Fibroblast of peridontal ligament (primary cell): ENCODE results near the gene CCDC142.
"Not testable (repeated sequence)": the region's sequence is repeated elsewhere in the genome, so short reads cannot be mapped to it uniquely, and the experiment has no call there.

Source experiments
- DNase-seq: peaks from one replicate; pipeline ENCODE4 v3.0.0-alpha.2; 2010; ENCODE audit errors: extremely low read depth

CCDC142 gene

DNA sequence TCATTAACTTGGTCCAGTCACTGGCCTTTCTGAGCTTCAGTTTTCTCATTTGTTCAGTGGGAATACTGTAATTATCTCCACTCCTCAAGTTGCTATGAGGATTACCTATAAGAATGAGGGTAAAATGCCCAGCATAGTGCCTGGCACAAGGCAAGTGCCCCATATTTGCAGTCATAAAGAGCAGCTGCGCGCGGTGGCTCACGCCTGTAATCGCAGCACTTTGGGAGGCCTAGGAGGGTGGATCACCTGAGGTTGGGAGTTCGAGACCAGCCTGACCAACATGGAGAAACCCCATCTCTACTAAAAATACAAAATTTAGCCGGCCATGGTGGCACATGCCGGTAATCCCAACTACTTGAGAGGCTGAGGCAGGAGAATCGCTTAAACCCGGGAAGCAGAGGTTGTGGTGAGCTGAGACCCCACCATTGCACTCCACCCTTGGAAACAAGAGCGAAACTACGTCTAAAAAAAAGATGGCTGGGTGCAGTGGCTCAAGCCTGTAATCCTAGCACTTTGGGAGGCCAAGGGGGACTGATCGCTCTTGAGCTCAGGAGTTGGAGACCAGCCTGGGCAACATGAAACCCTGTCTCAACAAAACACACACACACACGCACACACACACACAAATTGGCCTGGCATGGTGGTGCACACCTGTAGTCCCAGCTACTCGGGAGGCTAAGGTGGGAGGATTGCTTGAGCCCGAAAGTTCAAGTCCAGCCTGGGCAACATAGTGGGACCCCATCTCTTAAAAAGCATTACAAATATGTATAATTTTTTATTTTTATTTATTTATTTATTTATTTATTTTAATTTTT lies 40.1 kb downstream of the CCDC142 start:
- not testable (repeated sequence) for DNase-seq

DNA sequence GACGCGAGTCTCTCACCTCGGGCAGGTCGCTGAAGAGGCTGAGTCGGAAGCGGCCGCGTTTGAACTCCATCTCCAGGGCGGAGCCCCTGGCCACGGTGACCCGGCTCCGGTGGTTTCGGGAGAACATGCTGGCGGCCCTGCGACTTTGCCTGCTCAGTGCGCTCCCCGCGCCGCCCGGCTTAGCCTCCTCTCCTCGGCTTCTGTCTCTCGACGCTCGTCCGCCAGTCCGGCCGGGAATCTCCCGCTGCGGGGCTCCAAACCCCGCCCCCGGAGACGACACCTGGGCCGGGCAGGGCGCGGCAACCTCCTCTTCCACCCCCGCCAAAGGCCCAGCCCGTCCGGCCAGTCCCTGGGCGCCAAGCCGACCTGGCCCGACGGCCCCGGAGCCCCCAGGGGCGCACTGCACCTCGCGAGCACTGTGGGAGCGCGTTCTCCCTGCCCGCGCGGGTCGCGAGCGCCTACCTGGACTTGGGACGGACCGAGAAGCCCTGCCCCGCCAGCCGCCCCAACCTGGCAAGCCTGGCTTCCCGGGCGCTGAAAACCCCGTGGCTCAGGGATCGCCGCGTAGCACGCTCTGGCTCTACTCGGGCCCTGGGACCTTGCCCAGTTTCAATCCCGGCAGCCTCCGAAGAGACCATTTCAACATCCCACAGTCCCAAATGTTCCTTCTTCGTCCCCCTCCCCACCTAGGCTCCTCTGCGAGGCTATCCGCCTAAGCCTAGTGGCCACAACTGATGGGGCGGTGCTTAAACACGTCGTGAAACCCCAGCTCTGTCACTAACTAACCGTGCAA lies 40.9 kb downstream of the CCDC142 start, which contains the start of gene RTKN:
Gene RTKN (minus strand): TSS at position 248 of the 793 bp plus-strand sequence. CDS start 121 bp downstream, at position 127.
- DNase-seq: no peak

DNA sequence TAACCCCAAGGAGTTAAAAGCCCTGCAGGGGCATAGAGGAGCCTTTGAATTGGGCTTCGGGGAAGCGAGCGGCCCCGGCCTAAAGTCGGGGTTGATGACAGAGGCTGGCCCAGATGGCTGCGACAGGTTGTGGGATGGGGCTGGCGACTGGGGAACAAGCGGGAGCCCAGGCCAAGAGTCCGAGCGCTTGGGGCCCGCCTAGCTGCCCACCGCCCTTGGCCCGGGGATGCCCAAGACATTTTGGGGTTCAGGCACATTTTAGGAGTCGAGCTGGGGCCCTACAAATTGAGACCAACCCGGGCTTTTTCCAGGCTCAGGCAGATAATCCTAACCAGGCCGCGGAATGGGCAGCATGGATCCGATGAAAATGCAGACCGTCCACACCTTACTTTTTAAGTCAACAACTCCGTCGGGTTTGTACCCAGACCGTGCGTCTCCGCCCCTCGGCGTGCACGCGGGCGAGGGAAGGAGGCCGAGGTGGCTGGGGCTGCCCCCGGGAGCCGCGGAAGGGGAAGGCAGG lies 41.6 kb downstream of the CCDC142 start:
- DNase-seq: no peak

DNA sequence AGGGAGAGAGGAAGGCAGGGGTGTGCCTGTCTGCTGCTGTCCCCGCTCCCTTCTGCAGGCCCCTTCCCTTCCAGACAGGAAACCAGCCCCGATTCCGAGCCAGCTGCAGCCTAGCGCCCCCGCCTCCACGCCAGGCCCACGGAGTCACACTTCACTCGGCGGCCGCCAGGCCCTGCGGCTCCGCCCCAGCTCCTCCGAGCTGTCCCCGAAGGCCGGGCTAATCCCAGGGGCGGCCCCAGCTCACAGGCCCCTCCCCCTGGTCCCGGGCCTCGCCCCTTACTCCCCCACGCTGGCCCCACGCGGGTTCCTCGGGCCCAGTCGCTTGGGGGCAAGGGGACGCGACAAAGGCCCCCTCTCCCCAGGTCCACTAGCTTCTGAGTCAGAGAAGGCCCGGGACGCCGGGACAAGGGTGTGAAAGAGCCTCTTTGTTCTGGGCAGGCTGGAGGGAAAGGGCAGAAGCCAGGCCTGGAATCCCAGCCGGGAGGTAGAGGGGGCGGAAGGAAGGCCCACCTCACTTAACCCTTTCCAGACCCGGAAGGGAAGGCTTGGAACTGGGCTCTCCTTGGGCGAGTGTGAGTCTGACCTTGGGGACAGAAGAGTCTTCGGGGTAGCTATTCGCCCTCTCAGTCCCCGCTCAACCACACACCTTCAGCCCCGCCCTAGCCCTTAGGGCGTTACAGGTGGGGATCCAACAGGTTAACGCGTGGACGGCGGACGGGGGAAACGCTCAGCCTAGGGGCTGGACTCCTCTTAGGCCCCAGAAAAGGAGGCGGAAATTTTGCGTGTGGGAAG lies 42.2 kb downstream of the CCDC142 start:
- peak; percentile 69 for DNase-seq

DNA sequence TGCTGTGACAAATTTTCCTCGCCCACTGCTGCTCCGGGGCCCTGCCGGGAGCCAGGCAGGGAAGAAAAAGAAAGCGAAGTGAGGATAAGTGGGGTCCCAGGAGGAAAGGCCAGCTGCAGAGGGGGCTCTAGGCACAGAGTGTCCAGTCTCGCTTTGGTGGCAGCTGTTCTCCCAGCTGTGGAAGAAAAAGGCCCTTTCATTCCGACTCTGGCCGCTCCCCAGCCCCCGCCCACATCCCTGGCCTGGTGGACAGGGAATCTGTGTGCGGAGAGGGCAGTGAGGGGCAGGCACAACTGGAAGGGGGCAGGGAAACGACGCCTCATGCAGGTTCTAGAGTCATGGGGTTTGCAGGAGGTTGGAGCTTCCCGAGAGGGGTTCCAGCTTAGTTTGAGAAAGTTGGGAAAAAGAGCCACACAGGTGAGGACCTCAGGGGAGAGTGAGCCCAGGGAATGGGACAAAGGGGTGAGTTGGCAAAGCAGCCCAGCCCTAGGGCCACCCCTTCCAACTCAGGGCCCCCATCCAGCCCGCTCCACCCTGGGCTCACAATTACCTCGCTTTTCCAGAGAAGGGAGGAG lies 42.9 kb downstream of the CCDC142 start:
- DNase-seq: peak; percentile 47

DNA sequence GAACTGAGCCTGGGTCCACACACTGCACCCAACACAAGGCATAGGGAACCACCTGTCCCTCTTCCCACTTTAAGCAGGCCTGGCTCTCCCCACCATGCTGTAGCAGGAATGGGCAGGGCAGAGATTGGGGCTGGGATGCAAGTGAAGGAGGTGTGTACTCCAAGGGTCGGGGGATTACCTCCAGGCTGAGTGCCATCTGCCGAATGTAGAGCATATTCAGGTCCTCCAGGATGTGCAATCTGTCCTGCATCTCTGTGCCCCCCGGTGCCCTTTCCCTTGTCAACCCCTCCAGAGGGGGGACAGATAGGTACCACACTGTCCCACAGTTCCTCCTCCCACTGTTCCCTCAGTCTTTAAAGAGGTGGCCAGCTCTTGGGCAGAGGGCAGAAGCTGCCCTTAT lies 43.4 kb downstream of the CCDC142 start:
- no peak for DNase-seq

DNA sequence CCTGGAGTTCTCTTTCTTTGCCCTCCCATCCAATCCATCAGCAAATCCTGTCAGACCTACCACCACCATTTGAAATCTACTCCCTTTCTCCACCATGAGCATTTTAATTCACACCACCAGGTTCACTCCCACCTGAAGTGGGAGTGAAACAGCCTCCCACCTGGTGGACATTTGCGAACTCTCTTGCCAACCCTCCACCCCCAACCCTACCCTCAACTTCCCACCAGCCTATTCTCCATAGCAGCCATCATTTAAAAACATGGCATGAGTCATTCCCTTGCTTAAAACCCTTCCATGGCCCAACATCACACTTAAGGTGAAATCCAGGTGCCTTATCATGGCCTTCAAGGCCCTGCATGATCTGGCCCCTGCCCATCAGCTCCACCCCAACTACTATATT lies 44.5 kb downstream of the CCDC142 start:
- DNase-seq: no peak

DNA sequence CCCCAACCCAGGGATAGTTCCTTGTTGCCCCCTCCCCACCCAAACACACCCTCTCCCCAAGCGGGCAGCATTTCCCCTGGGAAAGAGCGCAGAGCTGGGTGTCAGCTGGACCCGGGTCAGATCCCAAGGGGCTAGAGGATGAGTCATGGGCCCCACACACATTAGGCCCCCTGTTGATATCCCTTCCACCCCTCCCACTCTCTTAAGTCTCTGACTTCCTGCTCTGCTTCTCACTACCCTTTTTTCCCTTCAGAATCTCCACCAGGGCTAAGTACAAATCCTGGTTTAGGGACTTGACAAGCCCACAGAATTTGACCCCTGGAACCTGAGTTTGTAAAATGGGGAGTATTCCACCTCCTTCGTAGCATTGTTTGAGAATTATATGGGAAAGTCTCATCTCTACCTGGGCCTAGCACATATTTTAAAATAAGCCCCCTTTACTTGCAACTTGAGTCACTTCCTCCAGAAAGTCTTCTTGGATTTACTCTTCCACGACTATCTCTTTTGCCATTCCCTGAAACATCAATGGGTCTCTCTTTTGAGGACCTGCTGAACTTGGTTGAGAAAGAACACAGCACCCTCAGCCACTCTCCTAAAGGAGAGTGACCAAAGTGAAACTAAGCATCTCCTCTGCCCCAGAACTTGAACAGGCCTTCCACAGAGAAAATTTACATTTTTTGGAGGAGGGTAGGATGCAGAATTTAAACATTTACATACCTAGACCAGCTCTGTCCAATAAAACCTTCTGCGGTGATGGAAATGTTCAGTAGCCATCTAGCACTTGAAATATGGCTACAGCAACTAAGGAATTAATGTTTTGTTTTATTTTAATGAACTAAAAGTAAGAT lies 45.7 kb downstream of the CCDC142 start:
- no peak for DNase-seq

DNA sequence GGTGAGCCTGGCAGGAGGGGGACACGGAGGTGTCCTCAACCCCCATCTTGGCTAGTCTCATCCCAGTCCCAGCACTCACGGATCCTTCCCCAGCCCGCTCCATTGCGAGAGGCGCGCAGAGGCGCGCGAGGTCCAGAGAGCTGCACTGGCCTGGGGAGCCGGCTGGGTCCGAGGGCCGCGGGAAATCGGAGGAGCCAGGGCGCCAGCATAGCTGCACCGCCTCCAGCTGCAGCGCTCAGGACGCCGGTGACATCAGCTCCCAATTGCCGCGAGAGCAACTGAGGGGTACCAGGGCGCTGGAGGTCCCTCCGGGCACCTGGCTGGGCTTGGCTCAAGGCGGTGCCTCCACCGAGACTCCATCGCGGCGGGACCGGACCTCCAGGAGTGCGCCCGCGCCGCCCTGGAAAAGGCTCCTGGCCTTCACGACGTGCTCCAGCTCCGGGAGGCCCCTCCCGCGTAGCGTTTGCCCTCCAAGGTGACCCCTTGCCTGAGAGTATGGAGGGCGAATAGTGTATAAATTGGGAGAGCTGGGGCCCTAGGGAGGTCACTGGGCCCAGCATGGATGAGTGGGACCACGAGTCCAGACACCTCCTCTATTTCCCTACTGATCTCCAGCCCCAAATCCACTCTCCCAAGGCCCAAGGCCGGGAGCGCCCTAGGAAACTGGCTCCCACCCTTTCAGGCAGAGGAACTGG lies 46.5 kb downstream of the CCDC142 start:
- DNase-seq: no peak

DNA sequence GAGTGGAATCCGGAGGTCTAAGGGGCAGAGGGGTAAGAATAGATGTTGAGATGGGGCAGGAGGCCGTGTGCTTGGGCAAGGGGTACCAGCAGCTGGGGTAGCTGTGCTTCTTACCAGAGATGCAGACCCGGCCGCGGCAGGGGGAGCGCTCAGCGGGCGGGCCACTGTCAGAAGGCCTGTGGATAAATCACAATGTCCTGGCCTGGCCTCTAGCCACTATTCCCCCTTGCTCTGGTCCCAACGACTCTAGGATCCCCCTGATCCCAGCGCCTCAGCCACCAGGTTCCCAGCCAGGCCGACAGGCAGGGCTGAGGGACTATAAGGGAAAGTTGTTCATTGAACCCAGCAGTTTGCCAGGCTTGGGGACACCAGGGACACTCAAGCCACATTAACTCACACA lies 52.3 kb downstream of the CCDC142 start:
- DNase-seq: no peak

DNA sequence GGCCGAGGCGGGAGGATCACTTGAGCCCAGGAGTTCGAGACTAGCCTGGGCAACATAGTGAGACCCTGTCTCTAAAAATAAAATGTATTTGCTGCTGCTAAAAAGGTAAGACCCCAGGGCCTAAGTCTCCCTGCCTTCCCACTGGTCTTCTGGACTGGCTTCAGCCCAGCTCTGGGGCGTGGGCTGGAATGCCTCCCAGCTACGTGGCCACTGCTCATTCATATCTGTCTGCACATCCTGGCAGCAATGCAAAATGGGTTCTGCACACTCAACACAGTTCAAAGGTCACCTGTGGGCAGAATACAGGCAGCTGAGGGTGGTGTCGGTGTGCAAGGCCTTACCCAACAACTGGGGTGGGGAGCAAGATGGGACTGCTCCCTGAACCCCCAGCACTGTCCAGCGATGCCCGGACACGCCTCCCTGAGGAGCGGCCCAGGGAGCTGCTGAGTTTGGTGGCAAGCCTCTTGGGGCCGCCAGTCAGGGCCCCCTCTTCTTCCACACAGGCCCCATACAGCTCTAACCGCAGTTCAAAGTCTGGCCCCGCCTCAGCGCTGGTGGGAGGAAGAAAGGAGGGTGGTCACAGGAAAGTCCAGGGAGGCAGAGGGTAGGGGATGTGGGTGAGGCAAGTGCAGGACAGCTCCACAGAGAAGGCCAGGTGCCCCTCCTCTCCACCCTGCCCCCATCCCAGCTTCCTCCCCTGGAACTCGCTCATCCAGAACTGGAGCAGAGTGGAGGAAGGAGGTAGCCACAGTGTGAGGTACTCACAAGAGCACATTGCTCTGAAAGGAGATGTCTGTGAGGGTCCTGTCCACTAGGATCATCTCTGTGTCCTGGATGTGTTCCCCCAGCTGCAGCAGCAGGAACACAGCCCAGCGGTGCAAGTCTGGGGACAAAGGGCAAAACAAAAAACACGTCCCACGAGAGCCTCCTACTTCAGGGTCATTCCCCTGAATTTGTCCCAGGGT lies 53.0 kb downstream of the CCDC142 start:
- DNase-seq: no peak

DNA sequence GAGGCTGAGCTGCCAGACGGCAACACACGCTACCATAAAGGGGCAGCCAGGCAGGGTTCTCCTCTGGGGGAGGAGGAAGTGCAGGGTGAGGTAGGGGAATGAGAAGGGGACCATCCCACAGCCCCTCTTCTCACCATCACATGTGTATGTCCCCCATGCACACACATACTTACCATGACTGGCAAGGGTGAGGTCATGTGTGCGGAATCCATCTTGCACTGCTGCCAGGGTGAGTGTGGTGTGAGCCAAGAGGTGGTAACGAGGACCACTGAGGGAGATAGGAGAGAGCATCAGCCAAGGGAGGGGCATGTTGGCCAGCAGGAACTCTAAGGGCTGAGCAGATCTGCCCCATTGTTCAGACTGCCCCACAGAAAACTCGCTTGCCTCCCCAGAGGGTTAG lies 54.1 kb downstream of the CCDC142 start:
- DNase-seq: no peak

DNA sequence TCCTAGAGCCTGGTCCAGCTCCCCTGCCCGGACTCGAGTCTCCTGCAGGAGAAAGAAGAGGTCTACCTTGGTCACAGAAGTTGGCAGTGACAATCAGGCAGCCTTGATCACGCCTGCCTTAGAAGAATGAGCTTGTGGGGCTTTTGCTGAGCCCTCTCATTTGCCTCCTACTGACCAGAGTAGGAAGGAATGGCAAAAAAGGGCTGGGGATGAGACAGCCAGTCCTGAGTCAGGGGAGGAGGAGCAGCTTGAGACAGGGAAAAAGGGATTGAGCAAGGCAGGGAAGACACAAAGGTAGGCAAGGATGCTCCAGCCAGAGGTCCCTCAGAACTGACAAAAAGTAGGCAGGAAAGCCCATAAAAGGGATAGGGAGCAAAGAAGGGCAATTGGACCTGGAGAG lies 55.2 kb downstream of the CCDC142 start:
- DNase-seq: no peak

DNA sequence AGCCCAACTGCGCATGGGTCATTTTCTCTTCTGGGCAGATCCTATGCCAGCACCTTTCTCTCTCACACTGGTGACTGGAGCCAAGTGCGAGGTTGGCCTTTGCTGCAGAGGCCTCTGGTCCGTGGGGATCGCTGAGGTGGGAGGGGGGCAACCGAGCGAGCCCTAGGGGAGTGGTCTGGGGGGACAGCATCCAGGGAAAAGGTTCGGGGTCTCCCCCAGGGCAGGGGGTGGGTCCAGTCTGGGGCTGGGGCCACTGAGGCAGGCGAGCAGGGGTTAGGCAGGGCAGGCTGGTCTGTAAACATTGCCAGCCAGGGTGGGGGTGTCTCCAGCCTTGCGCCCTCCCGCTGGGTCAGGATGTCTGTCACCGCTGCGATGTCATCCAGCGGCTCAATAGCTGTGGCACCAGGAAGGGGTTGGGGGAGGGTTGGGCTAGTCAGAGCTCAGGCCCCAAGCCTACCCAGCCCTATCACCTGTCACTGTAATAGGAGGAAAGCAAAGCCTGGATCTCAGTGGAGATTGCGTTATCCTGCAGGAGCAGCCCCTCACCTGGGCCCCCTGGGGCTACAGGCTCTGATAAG lies 56.5 kb downstream of the CCDC142 start:
- no peak for DNase-seq

DNA sequence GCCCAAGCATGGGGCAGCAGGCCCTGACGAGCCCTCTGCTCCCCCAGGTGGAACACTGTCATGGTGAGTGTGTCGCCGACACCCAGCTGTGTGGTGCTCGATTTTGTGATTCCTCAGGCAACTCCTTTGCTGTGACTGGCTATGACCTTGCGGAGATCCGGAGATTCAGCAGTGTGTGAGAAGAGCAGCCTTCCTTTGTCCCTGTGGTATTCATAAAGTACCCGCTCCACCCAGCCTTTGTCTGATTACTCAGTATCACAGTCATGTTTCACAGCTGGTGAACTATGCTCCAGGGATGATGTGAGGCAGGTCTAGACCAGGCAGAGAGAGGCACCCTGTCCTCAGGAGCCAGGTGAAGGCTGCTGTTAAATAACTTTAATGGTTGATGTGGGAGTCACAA lies 57.3 kb downstream of the CCDC142 start:
- no peak for DNase-seq

DNA sequence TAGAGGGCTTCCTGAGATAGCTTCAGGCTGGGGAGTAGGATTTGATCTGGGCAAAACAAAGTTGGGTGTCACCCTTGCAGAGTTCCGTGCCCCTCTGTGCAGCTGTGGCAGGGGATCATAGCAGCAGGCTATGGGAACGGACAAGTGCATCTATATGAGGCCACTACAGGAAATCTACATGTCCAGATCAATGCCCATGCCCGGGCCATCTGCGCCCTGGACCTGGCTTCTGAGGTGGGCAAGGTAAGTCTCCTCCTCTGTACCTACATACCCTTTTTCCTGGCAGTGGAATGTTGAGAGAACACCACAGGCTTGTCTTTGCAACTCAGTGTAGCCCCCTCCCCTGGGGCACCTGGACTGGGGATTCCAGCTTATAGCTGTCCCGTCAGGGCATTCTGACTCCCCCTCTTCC lies 57.8 kb downstream of the CCDC142 start:
- no peak for DNase-seq

DNA sequence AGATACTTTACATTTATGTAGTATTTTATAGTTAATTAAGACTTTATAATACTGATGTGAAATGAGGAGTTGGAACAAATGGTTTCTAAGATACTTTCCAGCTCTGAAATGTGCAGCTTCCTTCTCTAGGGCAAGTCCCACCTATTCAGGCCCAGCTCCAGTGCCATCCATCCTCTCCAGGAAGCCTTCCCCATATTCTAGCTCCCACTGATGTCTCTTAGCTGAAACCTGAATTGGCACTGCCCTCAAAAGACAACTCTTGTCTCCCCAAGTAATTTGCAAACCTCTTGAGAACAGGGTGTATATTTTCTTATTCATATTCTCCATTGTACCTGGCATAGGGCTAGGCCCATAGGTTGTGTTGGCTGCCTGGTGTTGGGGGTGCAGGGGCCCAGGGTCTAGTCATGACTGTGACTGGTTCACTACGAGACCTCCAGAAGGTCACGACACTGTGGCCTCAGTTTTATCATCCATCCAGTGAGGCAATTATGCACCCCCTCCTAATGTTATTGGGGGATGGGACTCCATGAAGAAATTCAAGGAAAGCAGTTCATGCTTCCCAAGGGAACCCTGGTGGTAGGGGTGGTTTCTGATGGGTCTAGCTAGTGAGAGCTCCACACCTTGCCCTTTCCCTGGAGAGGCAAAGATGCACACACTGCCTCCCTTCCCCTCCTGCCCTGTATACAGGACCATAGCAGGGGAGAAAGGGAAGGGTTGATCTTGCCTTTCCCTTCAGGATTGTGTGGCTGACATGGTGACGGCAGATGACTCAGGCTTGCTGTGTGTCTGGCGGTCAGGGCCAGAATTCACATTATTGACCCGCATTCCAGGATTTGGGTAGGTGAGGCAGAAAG lies 58.4 kb downstream of the CCDC142 start:
- no peak for DNase-seq
